Left cardiac atrium (tissue), 4 donors: ENCODE measurements around the gene ADAD1. TPM values are rescaled to one million over a fixed set of nuclear protein-coding genes. Genes with fewer than 3 reads are reported as not detected.
"Not testable (repeated sequence)": the region's sequence is repeated elsewhere in the genome, so short reads cannot be mapped to it uniquely, and the experiment has no call there.

Source experiments
- ATAC-seq, 2 donors: fragments of 200-7000 bp; cut with Tn5 transposase; one replicate each; pipeline ENCODE4 v1.9.1; 2020; ENCODE audit warnings: mild to moderate bottlenecking in 2 of 2, moderate library complexity in 2 of 2
- DNase-seq: peaks from one replicate; pipeline ENCODE4 v3.0.0-alpha.2; 2020
- intact Hi-C, 2 donors: fragments of 100-400 bp; cut with DNase I; formaldehyde crosslinking; loops; one replicate each; pipeline versions ENCODE4 v1.14.1 to v1.15.1; 2022 to 2023
- long read RNA-seq: library from polyadenylated mRNA; unstranded; transcript quantifications from one replicate; pipeline ENCODE4 v2.0.0, GENCODE V29; 2021
- total RNA-seq, 2 donors: library from RNA; stranded (reverse); fragmentation: NEBNext Ultra II Directional; extraction: Animal tissue kit (Norgen Biotek cat#: 25700); gene quantifications; one replicate each; pipeline ENCODE4 v1.2.1, GENCODE V29; 2021
- donor health status: DM: no; HTN: yes; CAD: no.
- donor health status: DM: no; HTN: yes; CAD: no; lungs with severe emphysema.
- donor health status: DM: yes; HTN: yes; CAD: no.
- donor health status: Dilated cardiomyopathy.

Gene ADAD1
- not detected for total RNA-seq
- long read RNA-seq, partial matches to known transcripts, result 1 of 1 reads
- long read RNA-seq, other reads (novel, unspliced or antisense), result 0 of 1 reads

DNA sequence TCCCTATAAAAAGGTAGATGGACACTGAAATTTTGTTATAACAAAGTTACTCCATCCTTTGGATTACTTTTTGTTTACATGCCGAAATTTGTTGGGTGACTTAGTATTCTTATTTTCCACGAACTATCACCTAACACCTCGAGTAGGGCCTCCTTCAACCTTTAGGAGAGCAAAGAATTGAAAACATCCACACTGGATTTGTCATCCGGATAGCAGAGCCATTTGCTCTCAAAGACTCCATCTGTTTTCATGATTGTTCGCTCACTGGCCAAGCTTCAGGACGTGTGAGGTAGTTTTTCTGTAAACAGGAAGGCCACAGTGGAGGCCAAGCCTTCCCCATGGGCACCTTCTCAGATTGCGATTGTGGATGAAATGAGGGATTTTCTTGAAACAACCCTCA, at the start of gene ADAD1:
ADAD1 (plus strand) TSS at position 301 of the 400 bp plus-strand sequence. CDS start 1,059 bp downstream, outside the sequence.
- no peak for DNase-seq
- no peak for ATAC-seq
- intact Hi-C loops, result no loop called here

DNA sequence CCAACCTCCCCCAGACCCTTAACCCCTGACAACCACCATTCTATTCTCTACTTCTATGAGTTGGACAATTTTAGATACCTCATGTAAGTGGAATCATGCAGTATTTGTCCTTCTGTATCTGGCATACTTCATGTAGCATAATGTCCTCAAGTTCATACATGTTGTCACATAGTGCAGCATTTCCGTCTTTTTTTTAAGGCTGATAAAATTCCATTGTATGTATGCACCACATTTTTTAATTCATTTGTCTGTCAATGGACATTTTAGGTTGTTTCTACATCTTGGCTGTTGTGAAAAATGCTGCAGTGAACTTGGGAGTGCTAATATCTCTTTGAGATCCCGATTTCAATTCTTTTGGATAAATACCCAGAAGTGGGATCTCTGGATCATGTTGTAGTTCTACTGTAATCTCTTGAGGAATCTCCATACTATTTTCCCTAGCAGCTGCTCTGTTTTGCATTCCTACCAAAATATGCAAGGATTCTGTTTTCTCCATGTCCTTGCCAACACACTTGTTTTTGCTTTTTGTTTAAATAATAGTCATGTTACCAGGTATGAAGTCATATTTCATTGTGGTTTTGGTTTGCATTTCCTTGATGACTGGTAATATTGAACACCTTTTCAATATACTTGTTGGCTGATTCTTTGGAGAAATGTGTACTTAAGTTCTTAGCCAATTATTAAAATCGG, 48.8 kb upstream of the ADAD1 start:
- ATAC-seq, result no peak
- intact Hi-C loops, result no loop called here
- DNase-seq, result no peak

DNA sequence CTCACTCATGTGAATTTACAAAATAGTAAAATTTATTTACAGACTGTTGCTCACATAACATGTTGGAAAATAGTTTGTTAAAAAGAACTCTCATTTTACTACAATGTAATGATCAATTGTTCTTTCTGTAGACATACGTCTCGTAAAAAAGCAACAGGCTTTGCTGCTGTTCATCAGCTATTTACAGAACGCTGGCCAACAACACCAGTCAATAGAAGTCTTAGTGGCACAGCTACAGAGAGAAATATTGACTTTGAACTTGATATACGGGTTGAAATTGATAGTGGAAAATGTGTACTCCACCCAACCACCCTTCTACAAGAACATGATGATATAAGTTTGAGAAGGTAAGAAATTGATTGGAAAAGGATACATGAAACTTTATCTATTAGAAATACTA, 47.6 kb upstream of the ADAD1 start:
- DNase-seq (no peak), ATAC-seq (no peak)
- intact Hi-C loops, result no loop called here

DNA sequence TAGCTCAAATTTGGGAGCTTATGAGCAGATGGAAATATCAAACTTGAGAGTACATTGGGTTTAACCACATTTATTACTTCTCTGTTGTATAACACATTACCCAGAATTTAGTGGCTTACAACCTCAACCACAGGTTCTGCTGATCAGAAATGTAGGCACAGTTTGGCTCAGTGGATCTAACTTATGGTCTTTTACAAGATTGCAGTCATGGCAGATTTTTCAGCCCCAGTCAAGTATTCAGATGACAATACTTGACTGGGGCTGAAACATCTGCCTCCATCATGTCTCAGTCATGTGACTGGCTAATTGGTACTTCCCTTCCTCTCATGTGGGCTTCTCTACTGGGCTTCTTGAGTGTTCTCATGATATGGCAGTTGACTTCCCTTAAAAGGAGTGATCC, 44.0 kb upstream of the ADAD1 start:
- intact Hi-C loops, result no loop called here
- ATAC-seq (no peak), DNase-seq (no peak)

GRCh38 chr4:122341886-122342285, 36.9 kb upstream of the ADAD1 start:
- DNase-seq, result no peak
- peak in 1 of 2 donors; percentile 47 for ATAC-seq
- intact Hi-C loops, result no loop called here

DNA sequence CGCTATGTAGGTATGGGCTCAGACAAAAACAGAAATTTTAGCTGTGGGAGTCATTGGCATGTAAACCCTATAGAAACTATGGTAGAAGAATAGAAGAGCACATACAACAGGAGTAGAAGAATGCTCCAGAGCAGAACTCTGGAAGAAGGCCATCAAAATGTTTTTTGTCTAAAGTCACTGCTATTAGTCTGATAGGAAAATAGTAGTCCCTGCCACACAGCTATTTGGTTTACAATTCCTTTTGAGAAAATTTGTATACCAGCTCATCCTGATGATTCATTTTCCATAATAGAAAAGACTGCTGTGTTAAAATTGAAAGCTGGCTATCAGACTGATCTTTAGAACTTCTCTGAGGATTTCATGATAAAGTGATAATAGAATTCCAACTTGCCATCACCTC, 32.8 kb upstream of the ADAD1 start:
- DNase-seq (no peak), ATAC-seq (no peak)
- intact Hi-C loops, result no loop called here

DNA sequence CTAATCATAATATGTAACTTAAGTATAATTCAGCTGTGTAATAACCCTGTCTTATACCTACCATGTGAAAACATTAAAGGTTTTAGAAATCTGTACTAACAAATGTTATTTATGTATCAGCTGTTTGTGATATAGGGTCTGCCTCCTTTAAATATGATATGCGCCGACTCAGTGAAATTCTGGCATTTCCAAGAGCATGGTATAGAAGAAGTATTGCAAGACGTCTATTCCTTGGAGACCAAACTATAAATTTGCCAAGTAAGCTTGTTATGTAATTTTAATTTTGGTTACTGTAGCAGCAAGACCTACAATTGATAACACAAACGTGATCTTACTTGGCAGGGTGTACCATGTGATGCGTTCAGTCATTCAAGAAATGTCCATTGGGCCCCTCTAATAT, 32.3 kb upstream of the ADAD1 start:
- DNase-seq (no peak), ATAC-seq (no peak)
- intact Hi-C loops, result no loop called here

DNA sequence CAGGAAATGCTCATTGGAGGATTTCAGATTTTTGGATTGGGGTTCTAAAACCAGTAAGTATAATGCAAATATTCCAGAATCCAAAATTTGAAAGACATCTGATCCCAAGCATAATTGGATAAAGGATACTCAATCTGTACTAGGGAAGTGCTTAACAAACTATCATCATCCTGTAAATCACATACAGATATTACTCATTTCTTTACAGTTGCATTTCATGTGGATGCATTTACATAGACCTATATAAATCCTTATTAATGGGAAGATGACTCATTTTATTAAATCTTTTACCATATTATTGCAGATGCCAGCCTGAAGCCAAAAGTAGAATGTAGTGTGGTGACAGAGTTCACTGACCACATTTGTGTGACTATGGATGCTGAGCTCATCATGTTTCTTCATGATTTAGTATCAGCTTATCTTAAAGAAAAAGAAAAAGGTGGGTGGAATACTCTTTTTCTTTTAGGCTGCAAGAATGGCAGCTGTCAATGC, 22.4 kb upstream of the ADAD1 start:
- intact Hi-C loops, result no loop called here
- no peak for DNase-seq
- no peak for ATAC-seq

- intact Hi-C loops, result no loop called here
- ATAC-seq (no peak), DNase-seq (no peak)
Observed at GRCh38 chr4:122360754-122361153, 18.1 kb upstream of the ADAD1 start.

DNA sequence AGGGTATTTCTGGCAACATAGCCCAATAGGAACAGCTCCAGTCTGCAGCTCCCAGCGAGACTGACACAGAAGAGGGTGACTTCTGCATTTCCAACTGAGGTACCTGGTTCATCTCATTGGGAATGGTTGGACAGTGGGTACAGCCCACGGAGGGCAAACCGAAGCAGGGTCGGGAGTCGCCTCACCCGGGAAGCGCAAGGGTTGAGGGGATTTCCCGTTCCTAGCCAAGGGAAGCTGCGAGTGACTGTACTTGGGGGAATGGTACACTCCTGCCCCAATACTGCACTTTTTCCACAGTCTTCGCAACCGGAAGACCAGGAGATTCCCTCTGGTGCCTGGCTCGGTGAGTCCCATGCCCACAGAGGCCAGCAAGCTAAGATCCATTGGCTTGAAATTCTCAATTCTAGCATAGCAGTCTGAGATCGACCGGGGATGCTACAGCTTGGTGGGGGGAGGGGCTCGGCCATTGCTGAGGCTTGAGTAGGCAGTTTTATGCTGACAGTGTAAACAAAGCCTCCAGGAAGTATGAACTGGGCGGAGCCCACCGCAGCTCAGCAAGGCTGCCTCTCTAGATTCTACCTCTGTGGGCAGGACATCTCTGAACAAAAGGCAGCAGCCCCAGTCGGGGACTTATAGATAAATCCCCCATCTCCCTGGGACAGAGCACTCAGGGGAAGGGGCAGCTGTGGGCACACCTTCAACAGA, 14.0 kb upstream of the ADAD1 start:
- DNase-seq, result no peak
- intact Hi-C loops, result no loop called here
- ATAC-seq, result no peak

DNA sequence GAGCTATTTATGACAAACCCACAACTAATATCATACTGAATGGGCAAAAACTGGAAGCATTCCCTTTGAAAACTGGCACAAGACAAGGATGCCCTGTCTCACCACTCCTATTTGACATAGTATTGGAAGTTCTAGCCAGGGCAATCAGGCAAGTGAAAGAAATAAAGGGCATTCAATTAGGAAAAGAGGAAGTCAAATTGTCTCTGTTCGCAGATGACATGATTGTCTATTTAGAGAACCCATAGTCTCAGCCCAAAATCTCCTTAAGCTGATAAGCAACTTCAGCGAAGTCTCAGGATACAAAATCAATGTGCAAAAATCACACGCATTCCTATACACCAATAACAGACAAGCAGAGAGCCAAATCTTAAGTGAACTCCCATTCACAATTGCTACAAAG, 10.0 kb upstream of the ADAD1 start:
- DNase-seq, ATAC-seq, intact Hi-C loops: not testable (repeated sequence)

DNA sequence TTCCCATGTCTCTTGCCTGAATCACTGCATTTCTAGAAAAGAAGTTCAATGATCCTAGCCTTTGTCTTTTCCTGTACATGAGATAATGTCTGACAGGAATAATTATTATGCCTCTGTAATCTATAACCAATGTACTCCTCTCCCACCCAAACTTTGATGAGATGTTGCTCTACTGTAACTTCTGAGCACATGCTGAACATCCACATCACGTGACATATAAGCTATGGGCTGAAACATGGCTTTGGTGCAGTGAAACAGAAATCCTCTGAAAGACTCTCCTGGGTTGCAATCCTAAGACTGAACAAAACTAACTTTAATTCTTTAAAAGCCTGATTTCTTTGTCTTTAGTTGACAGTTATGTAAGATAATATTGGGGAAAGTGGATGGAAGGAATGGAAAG, 1.5 kb upstream of the ADAD1 start:
- intact Hi-C loops, result no loop called here
- ATAC-seq (no peak), DNase-seq (no peak)

DNA sequence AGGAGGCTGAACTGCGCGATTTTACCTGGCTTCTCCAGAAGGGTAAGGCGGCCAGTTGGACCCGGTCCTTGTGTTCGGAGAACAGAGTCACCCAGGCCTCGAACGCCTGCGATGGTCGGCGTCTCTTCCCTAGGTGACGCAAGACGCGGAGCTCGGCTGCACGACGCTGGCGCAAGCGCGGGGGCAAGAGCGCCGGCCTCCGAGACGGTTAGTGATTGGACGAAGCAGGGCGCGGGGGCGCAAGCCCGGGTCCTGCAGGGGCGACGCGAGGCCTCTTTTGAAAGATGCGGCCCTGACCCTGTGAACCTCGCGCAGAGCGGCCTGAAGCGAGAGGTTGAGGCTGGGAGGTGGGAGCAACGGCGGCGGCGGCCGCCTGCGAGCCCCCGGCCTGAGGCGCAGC, 428 bp downstream of the ADAD1 start:
- ATAC-seq, result no peak
- no peak for DNase-seq
- intact Hi-C loops, result no loop called here

GRCh38 chr4:122383341-122383740, 4.5 kb downstream of the ADAD1 start:
- intact Hi-C loops, result no loop called here
- no peak for DNase-seq
- peak in 1 of 2 donors; percentile 56 for ATAC-seq

DNA sequence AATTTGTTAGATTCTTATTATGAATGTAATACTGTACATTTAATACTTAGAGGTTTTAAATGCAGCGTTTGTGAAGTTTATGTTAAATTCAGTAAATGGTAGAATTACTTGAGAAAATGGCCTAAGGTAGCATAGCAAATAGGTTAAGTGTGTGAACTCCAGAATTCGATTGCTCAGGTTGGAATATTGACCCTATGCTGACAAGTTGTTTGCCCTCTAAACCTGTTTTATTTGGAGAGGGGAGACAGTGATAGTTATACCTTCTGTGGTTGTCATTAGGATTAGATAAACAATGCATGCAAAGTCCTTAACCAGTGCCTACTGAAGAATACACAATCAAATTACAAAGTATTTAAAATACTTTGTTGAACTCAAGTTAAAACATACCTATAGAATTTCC, 5.4 kb downstream of the ADAD1 start:
- no peak for DNase-seq
- intact Hi-C loops, result no loop called here
- ATAC-seq, result no peak

DNA sequence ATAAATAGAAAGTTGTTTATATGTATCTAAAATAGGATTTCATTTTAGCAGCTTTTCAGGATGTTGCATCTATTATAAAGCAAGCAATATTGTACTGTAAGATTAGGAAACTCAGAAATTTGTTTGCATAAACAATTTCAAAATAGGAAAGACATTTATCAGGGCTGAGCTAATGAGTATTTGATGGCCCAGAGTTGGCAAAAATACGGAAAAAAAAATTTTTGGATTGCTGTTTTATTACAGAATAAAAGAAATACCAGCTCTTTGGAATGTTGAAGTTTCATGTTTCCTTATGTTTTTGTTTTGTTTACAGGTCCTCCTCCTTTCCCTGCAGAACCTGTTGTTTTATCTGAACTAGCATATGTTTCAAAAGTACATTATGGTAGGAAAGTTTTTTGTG, 14.5 kb downstream of the ADAD1 start:
- ATAC-seq, result no peak
- intact Hi-C loops, result no loop called here
- DNase-seq, result no peak

DNA sequence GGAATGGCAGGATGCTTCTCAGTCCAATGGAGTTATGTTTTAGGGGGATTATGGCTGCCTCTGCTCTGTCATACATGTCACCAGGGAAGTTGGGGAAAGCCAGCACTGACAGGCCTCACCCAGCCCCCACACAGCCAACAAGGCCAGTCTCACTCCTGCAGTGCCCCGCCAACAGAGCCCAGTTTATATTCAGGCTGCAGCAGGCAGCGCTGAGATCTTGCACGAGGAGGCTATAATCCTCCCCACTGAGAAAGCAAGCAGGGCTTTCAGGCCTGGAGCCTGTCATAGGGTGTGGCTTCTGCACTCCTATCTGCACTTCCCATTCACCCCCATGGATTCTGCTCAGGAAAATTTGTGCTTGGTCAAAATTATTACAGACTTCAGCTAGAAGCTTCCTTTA, 25.1 kb downstream of the ADAD1 start:
- ATAC-seq (no peak), DNase-seq (no peak)
- intact Hi-C loops, result no loop called here

DNA sequence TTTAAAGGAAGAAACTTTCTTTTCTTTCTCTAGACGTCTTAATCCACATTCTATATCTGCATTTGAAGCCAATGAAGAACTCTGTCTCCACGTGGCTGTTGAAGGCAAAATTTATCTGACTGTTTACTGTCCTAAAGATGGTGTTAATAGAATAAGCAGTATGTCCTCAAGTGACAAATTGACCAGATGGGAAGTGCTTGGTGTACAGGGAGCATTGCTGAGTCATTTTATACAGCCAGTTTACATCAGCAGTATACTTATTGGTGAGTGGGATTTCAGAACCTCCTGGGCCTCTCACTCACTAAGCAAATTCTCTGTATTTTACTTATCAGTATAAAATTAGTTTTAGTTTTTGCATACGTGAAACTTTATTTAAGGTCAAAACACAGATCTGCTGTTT, 33.7 kb downstream of the ADAD1 start:
- no peak for DNase-seq
- ATAC-seq, result no peak
- intact Hi-C loops, result no loop called here

DNA sequence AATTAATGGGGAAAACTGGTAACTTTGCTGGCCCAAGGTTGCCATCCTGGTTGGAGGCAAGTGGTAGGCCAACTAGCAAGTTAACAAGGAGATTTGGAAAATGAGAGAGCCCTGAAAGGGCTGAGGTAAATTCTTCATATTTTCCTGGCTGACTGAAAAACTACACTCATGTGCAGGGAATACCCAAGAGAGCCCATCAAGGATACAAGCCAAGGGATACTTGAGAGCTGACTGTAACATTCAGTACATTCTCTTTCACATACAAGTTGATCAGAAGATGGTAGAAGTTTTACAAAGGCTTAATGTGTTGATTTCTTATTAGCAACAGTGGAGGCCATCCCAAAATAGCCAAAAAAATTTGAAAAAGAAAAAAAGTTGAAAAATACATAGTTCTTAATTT, 44.4 kb downstream of the ADAD1 start:
- intact Hi-C loops, result no loop called here
- ATAC-seq (no peak), DNase-seq (no peak)

GRCh38 chr4:122431351-122431750, 52.5 kb downstream of the ADAD1 start:
- intact Hi-C loops, result no loop called here
- DNase-seq, result no peak
- no peak for ATAC-seq

GRCh38 chr4:122434285-122434684, 55.5 kb downstream of the ADAD1 start:
- ATAC-seq, result no peak
- intact Hi-C loops, result no loop called here
- no peak for DNase-seq
